Caco-2 (cell line): ENCODE results near the gene C9orf72. TPM values are rescaled to one million over a fixed set of nuclear protein-coding genes. Genes with fewer than 3 reads are reported as not detected.

Experiments used
- BruUV-seq: library from RNA; stranded (reverse); fragments of 400-500 nt; replicated peaks from 2 replicates; lab custom pipeline; 2021; lab: Mats Ljungman, UMichigan
- CTCF ChIA-PET: fragments of 300-600 bp; sonication (Branson Sonifier 250); formaldehyde crosslinking; loops from one replicate; lab custom pipeline; 2022; ENCODE audit warnings: antibody characterized with exemption; lab: Charles Lee
- POLR2A ChIA-PET: fragments of 300-600 bp; sonication (Branson Sonifier 250); formaldehyde crosslinking; loops from one replicate; lab custom pipeline; 2022; ENCODE audit warnings: antibody characterized with exemption; lab: Charles Lee
- DNase-seq, 2 experiments: peaks; one replicate each; pipeline versions ENCODE4 v3.0.0 to v3.0.0-alpha.2; 2020 to 2022
- H3K27me3 ChIP-seq: replicated peaks from 2 replicates; pipeline ENCODE4 v1.6.0; 2011; ENCODE audit warnings: low read length; ENCODE audit not compliant: control insufficient read depth, insufficient read depth
- H3K36me3 ChIP-seq: 2 replicates; pipeline ENCODE4 v1.5.1; 2011; ENCODE audit warnings: low read length; ENCODE audit not compliant: control insufficient read depth, insufficient read depth
- H3K4me1 ChIP-seq: fragments of 250-450 bp; sonication (Bioruptor Pico); 2 replicates; pipeline ENCODE4 v1.5.1; 2020; ENCODE audit warnings: mild to moderate bottlenecking
- H3K4me3 ChIP-seq: 2 replicates; pipeline ENCODE4 v1.5.1; 2011; ENCODE audit warnings: low read depth, mild to moderate bottlenecking, control low read depth, low read length
- H3K9me3 ChIP-seq: fragments of 250-450 bp; sonication (Bioruptor Pico); 2 replicates; pipeline ENCODE4 v1.5.1; 2020; ENCODE audit warnings: mild to moderate bottlenecking, moderate library complexity
- H3K27ac Mint-ChIP-seq: one replicate; pipeline ENCODE4 v1.8.0; 2022; ENCODE audit warnings: mixed read lengths; ENCODE audit not compliant: unreplicated experiment
- H3K27me3 Mint-ChIP-seq: one replicate; pipeline ENCODE4 v1.8.0; 2022; ENCODE audit warnings: mixed read lengths; ENCODE audit not compliant: insufficient read depth, unreplicated experiment
- H3K36me3 Mint-ChIP-seq: one replicate; pipeline ENCODE4 v1.8.0; 2022; ENCODE audit warnings: mild to moderate bottlenecking, mixed read lengths; ENCODE audit not compliant: insufficient read depth, unreplicated experiment
- H3K4me1 Mint-ChIP-seq: one replicate; pipeline ENCODE4 v1.8.0; 2022; ENCODE audit warnings: low read depth, mixed read lengths; ENCODE audit not compliant: unreplicated experiment
- H3K4me3 Mint-ChIP-seq: one replicate; pipeline ENCODE4 v1.8.0; 2022; ENCODE audit warnings: mild to moderate bottlenecking, moderate library complexity, mixed read lengths; ENCODE audit not compliant: unreplicated experiment
- H3K9me3 Mint-ChIP-seq: one replicate; pipeline ENCODE4 v1.8.0; 2022; ENCODE audit warnings: mixed read lengths; ENCODE audit not compliant: unreplicated experiment
- CTCF ChIP-seq, 2 experiments: fragments of 200-600 bp in 1 of 2; IDR thresholded peaks; 1 replicate in 1 of 2; 2 replicates in 1 of 2; pipeline versions ENCODE4 v1.5.1 to v1.8.0; 2011 to 2022; ENCODE audit warnings: antibody characterized with exemption in 1 of 2, control low read depth in 1 of 2, inconsistent platforms in 1 of 2, low read depth in 1 of 2, low read length in 1 of 2, mild to moderate bottlenecking in 1 of 2, moderate library complexity in 1 of 2; ENCODE audit not compliant: insufficient read depth in 1 of 2, severe bottlenecking in 1 of 2, unreplicated experiment in 1 of 2
- intact Hi-C: fragments of 100-400 bp; cut with micrococcal nuclease; formaldehyde crosslinking; loops from one replicate; pipeline ENCODE4 v1.10.0; 2022; ENCODE audit not compliant: unreplicated experiment
- total RNA-seq: library from RNA; stranded (reverse); gene quantifications from 2 replicates; pipeline ENCODE4 v1.2.3, GENCODE V29; 2022

Gene C9orf72
- total RNA-seq, 1 experiment from 2014 or later, result 3.6 TPM

- intact Hi-C loops, result loop anchor here (1.0 to 5.0 kb wide), 5 partner anchors 20 to 196 kb away; no protein-coding TSS in a partner anchor
- POLR2A ChIA-PET, result no interaction called here
- Histone ChIP-seq H3K27me3 (no peaks in the 10 kb centered on the region), H3K4me3 (peak overlapping the region; percentile 58), H3K36me3 (no peaks in the 10 kb centered on the region), H3K4me1 (no peaks in the 10 kb centered on the region), H3K9me3 (no peaks in the 10 kb centered on the region)
- Mint-ChIP-seq H3K9me3 (no peaks in the 10 kb centered on the region), H3K27ac (peak overlapping the region; percentile 57), H3K4me3 (peak overlapping the region; percentile 75), H3K27me3 (no peaks in the 10 kb centered on the region), H3K4me1 (no peaks in the 10 kb centered on the region), H3K36me3 (no peaks in the 10 kb centered on the region)
- CTCF ChIA-PET, result interaction anchor here (1.2 kb wide), 1 partner anchor 196 kb away, joined by 10 read pairs; no protein-coding TSS in a partner anchor
- no peak for TF ChIP-seq CTCF (IDR thresholded peaks at IDR 0.05; ENCODE audit: insufficient read depth in 1 of 2, low read depth in 1 of 2, low read length in 1 of 2, severe bottlenecking in 1 of 2, unreplicated experiment in 1 of 2)
- BruUV-seq, result no TSS peak
- peak; percentile 33 to 40 for DNase-seq
These were observed 44.4 kb downstream of the C9orf72 start for GRCh38 chr9:27528886-27529315.

GRCh38 chr9:27528076-27528885 is 45.0 kb downstream of the C9orf72 start:
- Mint-ChIP-seq H3K4me1 (no peaks in the 10 kb centered on the region), H3K27ac (peak overlapping the region; percentile 57), H3K27me3 (no peaks in the 10 kb centered on the region), H3K9me3 (no peaks in the 10 kb centered on the region), H3K36me3 (no peaks in the 10 kb centered on the region), H3K4me3 (peak overlapping the region; percentile 75)
- TSS peak; percentile 46 for BruUV-seq
- H3K36me3 ChIP-seq, result no peaks in the 10 kb centered on the region
- H3K4me3 ChIP-seq, result peak overlapping the region; percentile 58
- POLR2A ChIA-PET, result no interaction called here
- TF ChIP-seq CTCF (IDR thresholded peaks at IDR 0.05; ENCODE audit: insufficient read depth in 1 of 2, low read depth in 1 of 2, low read length in 1 of 2, severe bottlenecking in 1 of 2, unreplicated experiment in 1 of 2), result no peak
- no peaks in the 10 kb centered on the region for H3K4me1 ChIP-seq
- H3K9me3 ChIP-seq, result no peaks in the 10 kb centered on the region
- H3K27me3 ChIP-seq, result no peaks in the 10 kb centered on the region
- intact Hi-C loops, result loop anchor here (2.0 to 5.0 kb wide), 4 partner anchors 21 to 161 kb away; no protein-coding TSS in a partner anchor
- peak; percentile 56 to 58 for DNase-seq
- CTCF ChIA-PET, result interaction anchor here (0.7 kb wide), 1 partner anchor 195 kb away, joined by 3 read pairs; no protein-coding TSS in a partner anchor

- Mint-ChIP-seq H3K27me3 (no peaks in the 10 kb centered on the region), H3K27ac (peak overlapping the region; percentile 57), H3K36me3 (no peaks in the 10 kb centered on the region), H3K4me1 (no peaks in the 10 kb centered on the region), H3K9me3 (no peaks in the 10 kb centered on the region), H3K4me3 (peak overlapping the region; percentile 75)
- H3K27me3 ChIP-seq, result no peaks in the 10 kb centered on the region
- no peak for TF ChIP-seq CTCF (IDR thresholded peaks at IDR 0.05; ENCODE audit: insufficient read depth in 1 of 2, low read depth in 1 of 2, low read length in 1 of 2, severe bottlenecking in 1 of 2, unreplicated experiment in 1 of 2)
- peak overlapping the region; percentile 58 for H3K4me3 ChIP-seq
- ChIA-PET CTCF (no interaction called here), POLR2A (no interaction called here)
- no peaks in the 10 kb centered on the region for H3K4me1 ChIP-seq
- BruUV-seq, result no TSS peak
- H3K9me3 ChIP-seq, result no peaks in the 10 kb centered on the region
- intact Hi-C loops, result loop anchor here (2.0 to 5.0 kb wide), 4 partner anchors 21 to 160 kb away; no protein-coding TSS in a partner anchor
- DNase-seq, result no peak
- no peaks in the 10 kb centered on the region for H3K36me3 ChIP-seq
These were observed 45.6 kb downstream of the C9orf72 start for GRCh38 chr9:27527702-27528075.
